T-helper 2 cell treated with Interferon-gamma antibody and Interleukin-4, amounts not matched to agents 100 ng/mL and 5 ng/mL, for 36 hours (primary cell): ENCODE data around the gene ZNG1E. TPM values are rescaled to one million over a fixed set of nuclear protein-coding genes. Genes with fewer than 3 reads are reported as not detected.
"Not testable (repeated sequence)": the region's sequence is repeated elsewhere in the genome, so short reads cannot be mapped to it uniquely, and the experiment has no call there.

Source experiments
- intact Hi-C: fragments of 100-400 bp; cut with micrococcal nuclease; formaldehyde crosslinking; loops from one replicate; pipeline ENCODE4 v1.15.1; 2023
- total RNA-seq: library from RNA; stranded (reverse); gene quantifications from 2 replicates; pipeline ENCODE4 v1.2.3, GENCODE V29; 2022

ZNG1E gene
- 38.5 and 42.3 TPM in 2 replicates for total RNA-seq

- intact Hi-C loops = not testable (repeated sequence)
Measured at GRCh38 chr9:65675589-65676021, at the start of gene ZNG1E. ZNG1E (plus strand) TSS chr9:65675928; CDS start chr9:65675977, 49 bp downstream.

GRCh38 chr9:65673579-65673978 is 2.1 kb upstream of the ZNG1E start:
- intact Hi-C loops = not testable (repeated sequence)

- intact Hi-C loops = not testable (repeated sequence)
Measured at GRCh38 chr9:65675018-65675417, 710 bp upstream of the ZNG1E start.

GRCh38 chr9:65676389-65676788 is 661 bp downstream of the ZNG1E start:
- intact Hi-C loops = not testable (repeated sequence)

GRCh38 chr9:65678533-65678932 is 2.8 kb downstream of the ZNG1E start:
- intact Hi-C loops = not testable (repeated sequence)

- intact Hi-C loops = not testable (repeated sequence)
Measured at GRCh38 chr9:65703550-65703949, 27.8 kb downstream of the ZNG1E start.

GRCh38 chr9:65714445-65714844 is 38.7 kb downstream of the ZNG1E start:
- intact Hi-C loops = not testable (repeated sequence)

- intact Hi-C loops = not testable (repeated sequence)
Measured at GRCh38 chr9:65737096-65737564, 61.4 kb downstream of the ZNG1E start, which contains the start of gene FOXD4L4. FOXD4L4 (plus strand) TSS chr9:65737146; CDS start chr9:65737146, 0 bp downstream.

GRCh38 chr9:65738133-65738532 is 62.4 kb downstream of the ZNG1E start:
- intact Hi-C loops = not testable (repeated sequence)

Other genes starting within 250 kb of the ZNG1E start
- gene FOXD4L4, start 61.2 kb downstream of the ZNG1E start, total RNA-seq = 0.09 and 0.23 TPM in 2 replicates